HepG2 (cell line): ENCODE measurements around the gene GDF7. TPM values are rescaled to one million over a fixed set of nuclear protein-coding genes. Genes with fewer than 3 reads are reported as not detected.
A peak's percentile ranks its signal among the peaks of the same experiment; 100 is the strongest.

Source experiments
- ATAC-seq: fragments of 200-7000 bp; cut with Tn5 transposase; 3 replicates; pipeline ENCODE4 v1.9.1; 2020; ENCODE audit warnings: mild to moderate bottlenecking, moderate library complexity
- BruUV-seq: library from RNA; stranded (reverse); fragments of 400-500 nt; replicated peaks from 2 replicates; lab custom pipeline; 2021; lab: Mats Ljungman, UMichigan
- CTCF ChIA-PET: fragments of 300-600 bp; formaldehyde crosslinking; extraction: SDS; loops from one replicate; lab custom pipeline; 2021; ENCODE audit warnings: low total read pairs, inconsistent platforms, low intra/inter-chr PET ratio; lab: Yijun Ruan, JAX
- POLR2A ChIA-PET: fragments of 350-600 bp; sonication (Branson Sonifier 250); formaldehyde crosslinking; loops from one replicate; lab custom pipeline; 2020; ENCODE audit warnings: antibody characterized with exemption, inconsistent platforms; lab: Yijun Ruan, JAX
- DNase-seq: peaks from one replicate; pipeline ENCODE4 v3.0.0-alpha.2; 2015; ENCODE audit warnings: low spot score
- FAIRE-seq: peaks from 3 replicates; lab custom pipeline; 2011; peaks lifted over from hg19 to GRCh38; lab: Jason Lieb, UNC
- H2AFZ ChIP-seq: one replicate; pipeline ENCODE4 v1.6.1; 2011; ENCODE audit warnings: low read length, inconsistent platforms
- H3K27ac ChIP-seq: fragments of 300-600 bp; 3 replicates; pipeline ENCODE4 v1.8.0; 2011; ENCODE audit warnings: mixed run types, mild to moderate bottlenecking, mixed read lengths, low read length, inconsistent platforms; ENCODE audit not compliant: insufficient read depth; ENCODE audit errors: extremely low read length
- H3K27me3 ChIP-seq, 2 experiments: fragments of 200-600 bp in 1 of 2; 2 replicates in 1 of 2; 3 replicates in 1 of 2; pipeline versions ENCODE4 v1.6.0 to v1.8.0; 2011; ENCODE audit warnings: low read length in 2 of 2, mild to moderate bottlenecking in 2 of 2, moderate library complexity in 2 of 2, inconsistent platforms in 1 of 2; ENCODE audit not compliant: insufficient read depth in 2 of 2, control insufficient read depth in 1 of 2
- H3K36me3 ChIP-seq, 2 experiments: fragments of 200-600 bp in 1 of 2; replicated peaks in 1 of 2; 2 replicates in 1 of 2; 3 replicates in 1 of 2; pipeline versions ENCODE4 v1.5.1 to v1.8.0; 2011; ENCODE audit warnings: low read length in 2 of 2, inconsistent platforms in 1 of 2; ENCODE audit not compliant: insufficient read depth in 2 of 2, control insufficient read depth in 1 of 2
- H3K4me1 ChIP-seq: 2 replicates; pipeline ENCODE4 v1.5.1; 2012; ENCODE audit warnings: low read length, inconsistent platforms; ENCODE audit not compliant: insufficient read depth
- H3K4me2 ChIP-seq: 2 replicates; pipeline ENCODE4 v1.6.0; 2011; ENCODE audit warnings: low read depth, low read length, inconsistent platforms
- H3K4me3 ChIP-seq, 3 experiments: fragments of 200-600 bp in 1 of 3; sonication (generic), shearing (Covaris generic) in 1 of 3; replicated peaks in 1 of 3; 2 replicates each; pipeline ENCODE4 v1.5.1; 2011 to 2016; ENCODE audit warnings: low read length in 3 of 3, inconsistent platforms in 2 of 3, low read depth in 2 of 3, mild to moderate bottlenecking in 2 of 3, control low read depth in 1 of 3, mixed read lengths in 1 of 3; ENCODE audit not compliant: insufficient read depth in 1 of 3
- H3K79me2 ChIP-seq: one replicate; pipeline ENCODE4 v1.6.1; 2011; ENCODE audit warnings: low read length, inconsistent platforms; ENCODE audit not compliant: insufficient read depth
- H3K9ac ChIP-seq: 2 replicates; pipeline ENCODE4 v1.6.0; 2011; ENCODE audit warnings: mild to moderate bottlenecking, low read depth, low read length, inconsistent platforms; ENCODE audit not compliant: insufficient read depth
- H3K9me3 ChIP-seq: 2 replicates; pipeline ENCODE4 v1.5.1; 2012; ENCODE audit warnings: mild to moderate bottlenecking, low read length
- H4K20me1 ChIP-seq: 2 replicates; pipeline ENCODE4 v1.6.0; 2011; ENCODE audit warnings: inconsistent platforms, mild to moderate bottlenecking, low read length, moderate library complexity; ENCODE audit not compliant: insufficient read depth
- CBX2 ChIP-seq, 2 experiments: fragments of 200-600 bp in 1 of 2; sonication (generic); formaldehyde crosslinking in 1 of 2; IDR thresholded peaks; 2 replicates each; pipeline versions ENCODE4 v1.7.0 to v1.8.1; 2018 to 2022; ENCODE audit warnings: low read depth in 2 of 2, low read length in 1 of 2, mild to moderate bottlenecking in 1 of 2, missing genetic modification reagents in 1 of 2
- CCDC6 ChIP-seq: sonication (generic); formaldehyde crosslinking; IDR thresholded peaks from 2 replicates; pipeline ENCODE4 v1.8.1; 2022; ENCODE audit warnings: mild to moderate bottlenecking, missing genetic modification reagents, moderate library complexity
- KLF11 ChIP-seq: IDR thresholded peaks from 2 replicates; pipeline ENCODE4 v1.6.1; 2016; ENCODE audit warnings: missing compliant biosample characterization
- ZFP62 ChIP-seq: sonication (generic); formaldehyde crosslinking; IDR thresholded peaks from 2 replicates; pipeline ENCODE4 v1.4.0; 2020; ENCODE audit warnings: missing genetic modification reagents
- ZNF296 ChIP-seq: sonication (generic); formaldehyde crosslinking; conservative IDR thresholded peaks from 2 replicates; pipeline ENCODE4 v1.5.0; 2020; ENCODE audit warnings: mild to moderate bottlenecking, missing genetic modification reagents
- ZNF577 ChIP-seq: sonication (generic); formaldehyde crosslinking; IDR thresholded peaks from 2 replicates; pipeline ENCODE4 v1.4.0; 2020; ENCODE audit warnings: mild to moderate bottlenecking, low read depth, missing genetic modification reagents, borderline replicate concordance
- ZNF7 ChIP-seq: IDR thresholded peaks from 2 replicates; pipeline ENCODE4 v1.6.1; 2016; ENCODE audit warnings: missing biosample characterization, missing genetic modification reagents
- WGBS: methylation state at CpG from one replicate; pipeline ENCODE4 v1.1.6; 2017; ENCODE audit warnings: low lambda C conversion rate; 5-methylcytosine and 5-hydroxymethylcytosine counted together
- in situ Hi-C: cut with HindIII; loops from 2 replicates; pipeline ENCODE4 v1.10.0; 2017; ENCODE audit warnings: low pct_unique_long_range_greater_than_20kb; ENCODE audit not compliant: extremely low pct_ligation_motif_present
- intact Hi-C: fragments of 100-400 bp; cut with micrococcal nuclease; formaldehyde crosslinking; loops from one replicate; pipeline ENCODE4 v1.10.0; 2022; ENCODE audit not compliant: unreplicated experiment
- polyA plus RNA-seq, 8 experiments: library from polyadenylated mRNA; depleted of rRNA in 3 of 8; stranded (reverse) in 7 of 8; unstranded in 1 of 8; fragments of >200 nt; fragmentation: Illumina TruSeq in 4 of 8; extraction: Trizol in 4 of 8; gene quantifications; 2 replicates each; pipeline versions ENCODE4 v1.2.1 to v1.2.3, GENCODE V29; 2011 to 2016; ENCODE audit warnings: low read depth in 4 of 8, missing spikeins in 1 of 8, mixed read lengths in 1 of 8; ENCODE audit not compliant: insufficient read depth in 1 of 8
- total RNA-seq, 5 experiments: library from RNA; depleted of rRNA; stranded (reverse); fragments of >200 nt; fragmentation: Illumina TruSeq; extraction: Trizol; gene quantifications; 2 replicates each; pipeline ENCODE4 v1.2.3, GENCODE V29; 2016; ENCODE audit warnings: low read depth in 1 of 5
- TF ChIP-seq, protein P1 (sequence below): sonication (generic); formaldehyde crosslinking; conservative IDR thresholded peaks from 2 replicates; pipeline ENCODE4 v1.8.0; 2022; ENCODE audit warnings: low read depth, missing genetic modification reagents
- TF ChIP-seq, protein P2 (sequence below): sonication (generic); formaldehyde crosslinking; IDR thresholded peaks from 2 replicates; pipeline ENCODE4 v1.4.0; 2020; ENCODE audit warnings: missing genetic modification reagents
- TF ChIP-seq, protein P3 (sequence below): sonication (generic); formaldehyde crosslinking; conservative IDR thresholded peaks from 2 replicates; pipeline ENCODE4 v1.8.0; 2022; ENCODE audit warnings: missing genetic modification reagents
- TF ChIP-seq, protein P4 (sequence below): sonication (generic); formaldehyde crosslinking; IDR thresholded peaks from 2 replicates; pipeline ENCODE4 v1.5.1; 2020; ENCODE audit warnings: missing genetic modification reagents, mild to moderate bottlenecking, borderline replicate concordance

The GDF7 gene
- total and polyA plus RNA-seq, 2 of the 13 experiments (the other 11 are each of a cell fraction or from before 2014, with no cell fraction given) = 1.6 to 15.0 TPM

DNA sequence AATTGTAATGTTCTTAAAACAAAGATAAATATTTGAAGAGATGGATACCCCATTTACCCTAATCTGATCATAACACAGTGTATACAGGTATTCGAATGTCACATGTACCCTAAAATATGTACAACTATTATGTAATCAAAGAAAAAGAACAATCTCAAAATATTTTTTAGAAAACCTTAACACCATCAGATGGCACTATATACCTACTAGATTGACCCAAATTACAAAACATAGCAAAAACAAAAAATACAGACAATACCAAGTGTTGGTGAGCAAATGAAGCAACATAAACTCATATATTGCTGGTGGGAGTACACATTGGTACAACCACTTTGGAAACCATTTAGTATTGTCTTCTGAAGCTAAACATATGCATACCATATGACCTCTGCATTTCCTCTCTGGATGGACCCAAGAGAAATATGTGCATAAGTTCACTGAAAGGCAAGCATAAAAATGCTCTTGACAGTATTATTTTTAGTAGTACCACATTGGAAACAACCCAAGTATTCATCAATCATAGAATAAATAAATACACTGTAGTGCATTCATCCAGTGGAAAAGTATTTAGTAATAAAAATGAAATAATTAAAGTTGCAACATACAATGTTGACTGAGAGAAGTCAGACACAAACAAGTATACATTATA lies 55.8 kb downstream of the GDF7 start:
- H3K9ac ChIP-seq = no peak overlapping the region
- peaks cover 6% of the 10 kb centered on the region for H4K20me1 ChIP-seq
- 96% methylated on average over 1 of the region's 1 CpG for WGBS
- ChIA-PET POLR2A (no interaction called here), CTCF (no interaction called here)
- H3K4me3 ChIP-seq = no peak overlapping the region
- H3K36me3 ChIP-seq = peaks cover 1 to 17% of the 10 kb centered on the region in 2 experiments; a peak in 4 of 5 replicates
- TF ChIP-seq, protein P1, sequence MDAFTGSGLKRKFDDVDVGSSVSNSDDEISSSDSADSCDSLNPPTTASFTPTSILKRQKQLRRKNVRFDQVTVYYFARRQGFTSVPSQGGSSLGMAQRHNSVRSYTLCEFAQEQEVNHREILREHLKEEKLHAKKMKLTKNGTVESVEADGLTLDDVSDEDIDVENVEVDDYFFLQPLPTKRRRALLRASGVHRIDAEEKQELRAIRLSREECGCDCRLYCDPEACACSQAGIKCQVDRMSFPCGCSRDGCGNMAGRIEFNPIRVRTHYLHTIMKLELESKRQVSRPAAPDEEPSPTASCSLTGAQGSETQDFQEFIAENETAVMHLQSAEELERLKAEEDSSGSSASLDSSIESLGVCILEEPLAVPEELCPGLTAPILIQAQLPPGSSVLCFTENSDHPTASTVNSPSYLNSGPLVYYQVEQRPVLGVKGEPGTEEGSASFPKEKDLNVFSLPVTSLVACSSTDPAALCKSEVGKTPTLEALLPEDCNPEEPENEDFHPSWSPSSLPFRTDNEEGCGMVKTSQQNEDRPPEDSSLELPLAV = no peak
- TF ChIP-seq CBX2 (IDR thresholded peaks at IDR 0.05; ENCODE audit: low read depth, low read length) = no peak
- no peak for TF ChIP-seq CBX2 (CRISPR knock-in tag; IDR thresholded peaks at IDR 0.05; ENCODE audit: low read depth)
- no peak for TF ChIP-seq ZNF577 (CRISPR knock-in tag)
- TF ChIP-seq ZNF7 = 0 out of 2 replicates have a peak, but pooled peaks have one; percentile 32
- no peak for TF ChIP-seq CCDC6 (CRISPR knock-in tag)
- TF ChIP-seq ZFP62 (CRISPR knock-in tag) = no peak
- H3K9me3 ChIP-seq = no peaks in the 10 kb centered on the region
- no peak for FAIRE-seq
- H3K27me3 ChIP-seq = no peaks in the 10 kb centered on the region
- no peak for ATAC-seq
- in situ Hi-C loops (no loop called here), intact Hi-C loops (no loop called here)
- H3K4me2 ChIP-seq = no peak overlapping the region
- H3K4me1 ChIP-seq = peaks cover 9% of the 10 kb centered on the region
- no peak overlapping the region for H2AFZ ChIP-seq
- DNase-seq = no peak
- BruUV-seq = no TSS peak
- peaks cover 3% of the 10 kb centered on the region for H3K79me2 ChIP-seq
- no peak overlapping the region for H3K27ac ChIP-seq

DNA sequence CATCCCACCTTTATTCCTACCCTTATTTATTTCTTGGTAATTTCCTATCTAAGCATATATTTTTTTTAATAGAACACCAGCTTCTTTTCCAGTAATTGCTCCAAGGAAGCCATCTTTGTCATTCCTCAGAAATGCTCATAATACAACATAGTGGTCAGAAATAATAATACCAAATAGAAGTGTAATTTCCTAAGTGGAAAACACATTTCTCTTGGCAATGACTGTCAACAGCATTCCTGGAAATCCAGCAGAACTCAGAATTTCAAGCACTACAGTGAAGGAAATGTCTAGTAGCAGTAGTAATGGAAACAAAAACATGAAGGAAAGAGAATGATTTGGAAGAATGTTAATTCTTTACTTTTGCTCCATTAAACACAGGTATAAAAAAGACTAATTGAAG lies 56.6 kb downstream of the GDF7 start:
- ChIA-PET CTCF (no interaction called here), POLR2A (no interaction called here)
- intact Hi-C loops = no loop called here
- peaks cover 12% of the 10 kb centered on the region for H3K4me1 ChIP-seq
- peaks cover 3% of the 10 kb centered on the region for H3K79me2 ChIP-seq
- ATAC-seq = no peak
- H4K20me1 ChIP-seq = peaks cover 4% of the 10 kb centered on the region; the same call in 1 of the 2 replicates
- FAIRE-seq = no peak
- no peak overlapping the region for H3K27ac ChIP-seq
- BruUV-seq = no TSS peak
- H3K4me3 ChIP-seq = no peak overlapping the region
- H3K9me3 ChIP-seq = no peaks in the 10 kb centered on the region
- peaks cover 1 to 17% of the 10 kb centered on the region in 2 experiments; a peak in 4 of 5 replicates for H3K36me3 ChIP-seq
- no peak for DNase-seq
- in situ Hi-C loops = no loop called here
- no peaks in the 10 kb centered on the region for H3K27me3 ChIP-seq
- no peak overlapping the region for H2AFZ ChIP-seq
- no peak overlapping the region for H3K9ac ChIP-seq
- H3K4me2 ChIP-seq = no peak overlapping the region
- TF ChIP-seq, protein P2, sequence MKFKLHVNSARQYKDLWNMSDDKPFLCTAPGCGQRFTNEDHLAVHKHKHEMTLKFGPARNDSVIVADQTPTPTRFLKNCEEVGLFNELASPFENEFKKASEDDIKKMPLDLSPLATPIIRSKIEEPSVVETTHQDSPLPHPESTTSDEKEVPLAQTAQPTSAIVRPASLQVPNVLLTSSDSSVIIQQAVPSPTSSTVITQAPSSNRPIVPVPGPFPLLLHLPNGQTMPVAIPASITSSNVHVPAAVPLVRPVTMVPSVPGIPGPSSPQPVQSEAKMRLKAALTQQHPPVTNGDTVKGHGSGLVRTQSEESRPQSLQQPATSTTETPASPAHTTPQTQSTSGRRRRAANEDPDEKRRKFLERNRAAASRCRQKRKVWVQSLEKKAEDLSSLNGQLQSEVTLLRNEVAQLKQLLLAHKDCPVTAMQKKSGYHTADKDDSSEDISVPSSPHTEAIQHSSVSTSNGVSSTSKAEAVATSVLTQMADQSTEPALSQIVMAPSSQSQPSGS (CRISPR knock-in tag) = no peak
- TF ChIP-seq, protein P3, sequence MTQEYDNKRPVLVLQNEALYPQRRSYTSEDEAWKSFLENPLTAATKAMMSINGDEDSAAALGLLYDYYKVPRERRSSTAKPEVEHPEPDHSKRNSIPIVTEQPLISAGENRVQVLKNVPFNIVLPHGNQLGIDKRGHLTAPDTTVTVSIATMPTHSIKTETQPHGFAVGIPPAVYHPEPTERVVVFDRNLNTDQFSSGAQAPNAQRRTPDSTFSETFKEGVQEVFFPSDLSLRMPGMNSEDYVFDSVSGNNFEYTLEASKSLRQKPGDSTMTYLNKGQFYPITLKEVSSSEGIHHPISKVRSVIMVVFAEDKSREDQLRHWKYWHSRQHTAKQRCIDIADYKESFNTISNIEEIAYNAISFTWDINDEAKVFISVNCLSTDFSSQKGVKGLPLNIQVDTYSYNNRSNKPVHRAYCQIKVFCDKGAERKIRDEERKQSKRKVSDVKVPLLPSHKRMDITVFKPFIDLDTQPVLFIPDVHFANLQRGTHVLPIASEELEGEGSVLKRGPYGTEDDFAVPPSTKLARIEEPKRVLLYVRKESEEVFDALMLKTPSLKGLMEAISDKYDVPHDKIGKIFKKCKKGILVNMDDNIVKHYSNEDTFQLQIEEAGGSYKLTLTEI (CRISPR knock-in tag) = no peak
- TF ChIP-seq, protein P4, sequence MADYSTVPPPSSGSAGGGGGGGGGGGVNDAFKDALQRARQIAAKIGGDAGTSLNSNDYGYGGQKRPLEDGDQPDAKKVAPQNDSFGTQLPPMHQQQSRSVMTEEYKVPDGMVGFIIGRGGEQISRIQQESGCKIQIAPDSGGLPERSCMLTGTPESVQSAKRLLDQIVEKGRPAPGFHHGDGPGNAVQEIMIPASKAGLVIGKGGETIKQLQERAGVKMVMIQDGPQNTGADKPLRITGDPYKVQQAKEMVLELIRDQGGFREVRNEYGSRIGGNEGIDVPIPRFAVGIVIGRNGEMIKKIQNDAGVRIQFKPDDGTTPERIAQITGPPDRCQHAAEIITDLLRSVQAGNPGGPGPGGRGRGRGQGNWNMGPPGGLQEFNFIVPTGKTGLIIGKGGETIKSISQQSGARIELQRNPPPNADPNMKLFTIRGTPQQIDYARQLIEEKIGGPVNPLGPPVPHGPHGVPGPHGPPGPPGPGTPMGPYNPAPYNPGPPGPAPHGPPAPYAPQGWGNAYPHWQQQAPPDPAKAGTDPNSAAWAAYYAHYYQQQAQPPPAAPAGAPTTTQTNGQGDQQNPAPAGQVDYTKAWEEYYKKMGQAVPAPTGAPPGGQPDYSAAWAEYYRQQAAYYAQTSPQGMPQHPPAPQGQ (CRISPR knock-in tag) = no peak
- TF ChIP-seq KLF11 (CRISPR knock-in tag) = no peak
- TF ChIP-seq ZNF296 = no peak
